ENCODE measurements around the gene KRTAP4-6.

KRTAP4-6 gene

GRCh38 chr17:41133880-41134735 lies 6.2 kb downstream of the KRTAP4-6 start:
- Histone ChIP-seq H3K4me3 (ENCODE audit: low read length) (no peak overlapping the region), H3F3A (ENCODE audit: insufficient read depth, low read length) (no peaks in the 10 kb centered on the region), H3K4me1 (ENCODE audit: low read length) (no peaks in the 10 kb centered on the region), H3K27me3 (replicated peaks; ENCODE audit: insufficient read depth, low read length) (no peaks in the 10 kb centered on the region), H3K27ac (ENCODE audit: low read length) (no peak overlapping the region), H3K79me2 (ENCODE audit: low read length) (no peaks in the 10 kb centered on the region), H3K9me2 (replicated peaks; ENCODE audit: insufficient read depth, low read length) (no peaks in the 10 kb centered on the region), H3K4me2 (ENCODE audit: low read depth, low read length) (no peak overlapping the region), H4K20me1 (ENCODE audit: insufficient read depth, low read length) (no peaks in the 10 kb centered on the region), H2AFZ (ENCODE audit: low read length) (no peak overlapping the region), H3K9ac (ENCODE audit: low read length) (no peak overlapping the region), H3K36me3 (replicated peaks; ENCODE audit: insufficient read depth, low read length) (no peaks in the 10 kb centered on the region), H3K9me3 (replicated peaks; ENCODE audit: insufficient read depth, low read length) (no peaks in the 10 kb centered on the region)
- TF ChIP-seq EZH2phosphoT487 (IDR thresholded peaks at IDR 0.05; ENCODE audit: low read length): no peak
- no peak for TF ChIP-seq CTCF (IDR thresholded peaks at IDR 0.05; ENCODE audit: low read length)
- no peak for DNase-seq

GRCh38 chr17:41131979-41132378 lies 8.4 kb downstream of the KRTAP4-6 start:
- Histone ChIP-seq H2AFZ (ENCODE audit: low read length) (no peak overlapping the region), H3K9ac (ENCODE audit: low read length) (no peak overlapping the region), H3K27me3 (replicated peaks; ENCODE audit: insufficient read depth, low read length) (no peaks in the 10 kb centered on the region), H3K27ac (ENCODE audit: low read length) (no peak overlapping the region), H3K9me3 (replicated peaks; ENCODE audit: insufficient read depth, low read length) (no peaks in the 10 kb centered on the region), H3K4me3 (ENCODE audit: low read length) (no peak overlapping the region), H3F3A (ENCODE audit: insufficient read depth, low read length) (no peaks in the 10 kb centered on the region), H3K4me1 (ENCODE audit: low read length) (no peaks in the 10 kb centered on the region), H3K79me2 (ENCODE audit: low read length) (no peaks in the 10 kb centered on the region), H3K4me2 (ENCODE audit: low read depth, low read length) (no peak overlapping the region), H4K20me1 (ENCODE audit: insufficient read depth, low read length) (no peaks in the 10 kb centered on the region), H3K9me2 (replicated peaks; ENCODE audit: insufficient read depth, low read length) (no peaks in the 10 kb centered on the region), H3K36me3 (replicated peaks; ENCODE audit: insufficient read depth, low read length) (no peaks in the 10 kb centered on the region)
- DNase-seq: no peak
- TF ChIP-seq CTCF (IDR thresholded peaks at IDR 0.05; ENCODE audit: low read length): no peak
- no peak for TF ChIP-seq EZH2phosphoT487 (IDR thresholded peaks at IDR 0.05; ENCODE audit: low read length)
- TF ChIP-seq EZH2 (optimal IDR thresholded peaks at IDR 0.05; ENCODE audit: low read depth, low read length): no peak

GRCh38 chr17:41127371-41127770 lies 13.0 kb downstream of the KRTAP4-6 start:
- TF ChIP-seq EZH2phosphoT487 (IDR thresholded peaks at IDR 0.05; ENCODE audit: low read length) (no peak), CTCF (IDR thresholded peaks at IDR 0.05; ENCODE audit: low read length) (no peak)
- Histone ChIP-seq H3K4me2 (ENCODE audit: low read depth, low read length) (no peak overlapping the region), H3F3A (ENCODE audit: insufficient read depth, low read length) (no peaks in the 10 kb centered on the region), H3K9ac (ENCODE audit: low read length) (no peak overlapping the region), H3K79me2 (ENCODE audit: low read length) (no peaks in the 10 kb centered on the region), H3K9me2 (replicated peaks; ENCODE audit: insufficient read depth, low read length) (no peaks in the 10 kb centered on the region), H3K36me3 (replicated peaks; ENCODE audit: insufficient read depth, low read length) (no peaks in the 10 kb centered on the region), H2AFZ (ENCODE audit: low read length) (no peak overlapping the region), H3K27ac (ENCODE audit: low read length) (no peak overlapping the region), H3K27me3 (replicated peaks; ENCODE audit: insufficient read depth, low read length) (no peaks in the 10 kb centered on the region), H3K4me3 (ENCODE audit: low read length) (no peak overlapping the region), H3K4me1 (ENCODE audit: low read length) (no peaks in the 10 kb centered on the region), H3K9me3 (replicated peaks; ENCODE audit: insufficient read depth, low read length) (no peaks in the 10 kb centered on the region), H4K20me1 (ENCODE audit: insufficient read depth, low read length) (no peaks in the 10 kb centered on the region)
- no peak for DNase-seq

Measured in MM.1S (cell line).